ENCODE results near the gene HPGDS. TPM values are rescaled to one million over a fixed set of nuclear protein-coding genes. Genes with fewer than 3 reads are reported as not detected.
A peak's percentile ranks its signal among the peaks of the same experiment; 100 is the strongest.
"Not testable (repeated sequence)": the region's sequence is repeated elsewhere in the genome, so short reads cannot be mapped to it uniquely, and the experiment has no call there.

The HPGDS gene
- total and polyA plus RNA-seq, 2 donors from 2014 or later: 1.9 to 7.4 TPM

- Histone ChIP-seq H3K27me3 (ENCODE audit: control insufficient read depth, insufficient read depth, low read length) (no peaks in the 10 kb centered on the region), H3K4me3 (ENCODE audit: low read length in 3 of 3) (no peak overlapping the region), H3K36me3 (ENCODE audit: control insufficient read depth in 2 of 3, insufficient read depth in 3 of 3, low read length in 3 of 3) (no peaks in the 10 kb centered on the region), H3K9me3 (ENCODE audit: control insufficient read depth in 2 of 3, insufficient read depth in 1 of 3, low read length in 3 of 3) (no peaks in the 10 kb centered on the region), H3K9ac (ENCODE audit: low read length in 3 of 3) (no peak overlapping the region), H3K4me1 (ENCODE audit: control insufficient read depth in 2 of 3, insufficient read depth in 2 of 3, low read depth in 1 of 3, low read length in 3 of 3) (no peaks in the 10 kb centered on the region), H3K27ac (ENCODE audit: low read depth in 2 of 2, low read length in 2 of 2) (no peak overlapping the region)
- FAIRE-seq: no peak
- TF ChIP-seq CTCF (IDR thresholded peaks at IDR 0.05; ENCODE audit: borderline replicate concordance, extremely low read depth, insufficient read depth): no peak
- intact Hi-C loops (cut with DNase I): no loop called here
- no peak for DNase-seq
These were observed 8.8 kb downstream of the HPGDS start for GRCh38 chr4:94333866-94334265.

GRCh38 chr4:94332983-94333590, 9.5 kb downstream of the HPGDS start:
- H3K36me3 ChIP-seq (ENCODE audit: control insufficient read depth in 2 of 3, insufficient read depth in 3 of 3, low read length in 3 of 3): no peaks in the 10 kb centered on the region
- no peaks in the 10 kb centered on the region for H3K27me3 ChIP-seq (ENCODE audit: control insufficient read depth, insufficient read depth, low read length)
- no peak overlapping the region for H3K4me3 ChIP-seq (ENCODE audit: low read length in 3 of 3)
- no peaks in the 10 kb centered on the region for H3K9me3 ChIP-seq (ENCODE audit: control insufficient read depth in 2 of 3, insufficient read depth in 1 of 3, low read length in 3 of 3)
- FAIRE-seq: no peak
- no peaks in the 10 kb centered on the region for H3K4me1 ChIP-seq (ENCODE audit: control insufficient read depth in 2 of 3, insufficient read depth in 2 of 3, low read depth in 1 of 3, low read length in 3 of 3)
- intact Hi-C loops (cut with DNase I): no loop called here
- no peak overlapping the region for H3K27ac ChIP-seq (ENCODE audit: low read depth in 2 of 2, low read length in 2 of 2)
- TF ChIP-seq CTCF (IDR thresholded peaks at IDR 0.05; ENCODE audit: borderline replicate concordance, extremely low read depth, insufficient read depth): no peak
- H3K9ac ChIP-seq (ENCODE audit: low read length in 3 of 3): no peak overlapping the region
- peak in 2 of 5 donors; percentile 27 to 29 for DNase-seq

- Histone ChIP-seq H3K36me3 (ENCODE audit: control insufficient read depth in 2 of 3, insufficient read depth in 3 of 3, low read length in 3 of 3) (no peaks in the 10 kb centered on the region), H3K4me1 (ENCODE audit: control insufficient read depth in 2 of 3, insufficient read depth in 2 of 3, low read depth in 1 of 3, low read length in 3 of 3) (no peaks in the 10 kb centered on the region), H3K9ac (ENCODE audit: low read length in 3 of 3) (no peak overlapping the region), H3K9me3 (ENCODE audit: control insufficient read depth in 2 of 3, insufficient read depth in 1 of 3, low read length in 3 of 3) (peaks cover 0 to 14% (median 3%) of the 10 kb centered on the region in 3 donors), H3K27me3 (ENCODE audit: control insufficient read depth, insufficient read depth, low read length) (no peaks in the 10 kb centered on the region), H3K27ac (ENCODE audit: low read depth in 2 of 2, low read length in 2 of 2) (no peak overlapping the region), H3K4me3 (ENCODE audit: low read length in 3 of 3) (no peak overlapping the region)
- DNase-seq (no peak), FAIRE-seq (no peak)
- intact Hi-C loops (cut with DNase I): no loop called here
- no peak for TF ChIP-seq CTCF (IDR thresholded peaks at IDR 0.05; ENCODE audit: borderline replicate concordance, extremely low read depth, insufficient read depth)
These were observed 12.7 kb downstream of the HPGDS start for GRCh38 chr4:94329933-94330332.

- H3K9me3 ChIP-seq (ENCODE audit: control insufficient read depth in 2 of 3, insufficient read depth in 1 of 3, low read length in 3 of 3): peaks cover 0 to 14% (median 3%) of the 10 kb centered on the region in 3 donors
- H3K27me3 ChIP-seq (ENCODE audit: control insufficient read depth, insufficient read depth, low read length): no peaks in the 10 kb centered on the region
- FAIRE-seq: no peak
- H3K36me3 ChIP-seq (ENCODE audit: control insufficient read depth in 2 of 3, insufficient read depth in 3 of 3, low read length in 3 of 3): no peaks in the 10 kb centered on the region
- no peak overlapping the region for H3K27ac ChIP-seq (ENCODE audit: low read depth in 2 of 2, low read length in 2 of 2)
- H3K4me1 ChIP-seq (ENCODE audit: control insufficient read depth in 2 of 3, insufficient read depth in 2 of 3, low read depth in 1 of 3, low read length in 3 of 3): no peaks in the 10 kb centered on the region
- no peak for TF ChIP-seq CTCF (IDR thresholded peaks at IDR 0.05; ENCODE audit: borderline replicate concordance, extremely low read depth, insufficient read depth)
- intact Hi-C loops (cut with DNase I): no loop called here
- H3K9ac ChIP-seq (ENCODE audit: low read length in 3 of 3): no peak overlapping the region
- DNase-seq: no peak
- no peak overlapping the region for H3K4me3 ChIP-seq (ENCODE audit: low read length in 3 of 3)
These were observed 16.8 kb downstream of the HPGDS start for GRCh38 chr4:94325835-94326234.

GRCh38 chr4:94319927-94320326, 22.7 kb downstream of the HPGDS start:
- intact Hi-C loops (cut with DNase I); H3K9ac ChIP-seq (ENCODE audit: low read length in 3 of 3); FAIRE-seq: not testable (repeated sequence)

More at GRCh38 chr4:94319927-94320326, 22.7 kb downstream of the HPGDS start:
- not testable (repeated sequence) for H3K27ac ChIP-seq (ENCODE audit: low read depth in 2 of 2, low read length in 2 of 2); H3K27me3 ChIP-seq (ENCODE audit: control insufficient read depth, insufficient read depth, low read length); H3K36me3 ChIP-seq (ENCODE audit: control insufficient read depth in 2 of 3, insufficient read depth in 3 of 3, low read length in 3 of 3); DNase-seq; H3K4me3 ChIP-seq (ENCODE audit: low read length in 3 of 3); H3K9me3 ChIP-seq (ENCODE audit: control insufficient read depth in 2 of 3, insufficient read depth in 1 of 3, low read length in 3 of 3); H3K4me1 ChIP-seq (ENCODE audit: control insufficient read depth in 2 of 3, insufficient read depth in 2 of 3, low read depth in 1 of 3, low read length in 3 of 3)
